ENCODE data around the gene ZNF578. TPM values are rescaled to one million over a fixed set of nuclear protein-coding genes. Genes with fewer than 3 reads are reported as not detected.

Gene ZNF578
- total and polyA plus RNA-seq, 2 donors (not counting 3 experiments of a cell fraction or from before 2014, with no cell fraction given), result 0.46 to 1.00 TPM

- TF ChIP-seq MYC (IDR thresholded peaks at IDR 0.05; ENCODE audit: low read depth, low read length), result no peak
- TF ChIP-seq, protein P1, sequence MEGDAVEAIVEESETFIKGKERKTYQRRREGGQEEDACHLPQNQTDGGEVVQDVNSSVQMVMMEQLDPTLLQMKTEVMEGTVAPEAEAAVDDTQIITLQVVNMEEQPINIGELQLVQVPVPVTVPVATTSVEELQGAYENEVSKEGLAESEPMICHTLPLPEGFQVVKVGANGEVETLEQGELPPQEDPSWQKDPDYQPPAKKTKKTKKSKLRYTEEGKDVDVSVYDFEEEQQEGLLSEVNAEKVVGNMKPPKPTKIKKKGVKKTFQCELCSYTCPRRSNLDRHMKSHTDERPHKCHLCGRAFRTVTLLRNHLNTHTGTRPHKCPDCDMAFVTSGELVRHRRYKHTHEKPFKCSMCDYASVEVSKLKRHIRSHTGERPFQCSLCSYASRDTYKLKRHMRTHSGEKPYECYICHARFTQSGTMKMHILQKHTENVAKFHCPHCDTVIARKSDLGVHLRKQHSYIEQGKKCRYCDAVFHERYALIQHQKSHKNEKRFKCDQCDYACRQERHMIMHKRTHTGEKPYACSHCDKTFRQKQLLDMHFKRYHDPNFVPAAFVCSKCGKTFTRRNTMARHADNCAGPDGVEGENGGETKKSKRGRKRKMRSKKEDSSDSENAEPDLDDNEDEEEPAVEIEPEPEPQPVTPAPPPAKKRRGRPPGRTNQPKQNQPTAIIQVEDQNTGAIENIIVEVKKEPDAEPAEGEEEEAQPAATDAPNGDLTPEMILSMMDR (IDR thresholded peaks at IDR 0.05; ENCODE audit: extremely low read depth in 1 of 2, insufficient read depth in 1 of 2, low read depth in 1 of 2, low read length in 2 of 2), result no peak
- no peak for TF ChIP-seq JUN (IDR thresholded peaks at IDR 0.05; ENCODE audit: borderline replicate concordance, insufficient read depth, insufficient read length, low read depth)
- no peak for TF ChIP-seq POLR2A (IDR thresholded peaks at IDR 0.05; ENCODE audit: low read depth, low read length)
- TF ChIP-seq EZH2 (IDR thresholded peaks at IDR 0.05; ENCODE audit: borderline replicate concordance, low read depth, low read length, severe bottlenecking), result no peak
- TF ChIP-seq GATA2 (IDR thresholded peaks at IDR 0.05; ENCODE audit: insufficient read depth, insufficient read length, low read depth, low read length), result no peak
- no peak for TF ChIP-seq FOS (IDR thresholded peaks at IDR 0.05; ENCODE audit: borderline replicate concordance, insufficient read depth, low read length)
- no peak for TF ChIP-seq MAX (IDR thresholded peaks at IDR 0.05; ENCODE audit: insufficient read depth, insufficient read length)
- TF ChIP-seq POLR2AphosphoS5 (IDR thresholded peaks at IDR 0.05; ENCODE audit: insufficient read depth, low read depth, low read length), result no peak
- Histone ChIP-seq H3K4me3 (replicated peaks in 1 of 3; ENCODE audit: insufficient read depth in 1 of 3, low read depth in 1 of 3, low read length in 3 of 3) (no peak within 1 kb of the TSS), H3K36me3 (ENCODE audit: control insufficient read depth in 2 of 2, extremely low read depth in 1 of 2, insufficient read depth in 2 of 2, low read length in 2 of 2) (no peaks in the 10 kb centered on the region), H4K20me1 (replicated peaks; ENCODE audit: control insufficient read depth, extremely low read depth, insufficient read depth, low read length) (no peaks in the 10 kb centered on the region), H3K27ac (ENCODE audit: insufficient read depth, low read depth, low read length) (no peak within 1 kb of the TSS), H3K9me1 (replicated peaks; ENCODE audit: control insufficient read depth, extremely low read depth, insufficient read depth, low read length) (no peaks in the 10 kb centered on the region), H3K27me3 (ENCODE audit: control insufficient read depth in 2 of 2, insufficient read depth in 2 of 2, low read length in 2 of 2) (no peaks in the 10 kb centered on the region), H3K4me1 (ENCODE audit: control insufficient read depth, extremely low read depth, insufficient read depth, low read length) (no peaks in the 10 kb centered on the region), H3K4me2 (ENCODE audit: insufficient read depth, low read length) (no peak within 1 kb of the TSS), H3K9ac (replicated peaks; ENCODE audit: extremely low read depth, insufficient read depth, low read length) (no peak within 1 kb of the TSS), H2AFZ (ENCODE audit: low read depth, low read length) (no peak within 1 kb of the TSS), H3K9me3 (replicated peaks; ENCODE audit: control insufficient read depth, insufficient read depth, low read length) (no peaks in the 10 kb centered on the region), H3K79me2 (ENCODE audit: control insufficient read depth, insufficient read depth, low read length) (no peaks in the 10 kb centered on the region)
- ChIA-PET POLR2A (no interaction called here), CTCF (no interaction called here)
- dilution Hi-C loops (cut with MboI; ENCODE audit: extremely low pct_ligation_motif_present, low sequenced_read_pairs), result no loop called here
- DNase-seq (ENCODE audit: low read depth, low spot score) (no peak), FAIRE-seq (no peak)
- intact Hi-C loops (cut with micrococcal nuclease), result no loop called here
- BruUV-seq (replicated peaks), result no TSS peak
Measured at GRCh38 chr19:52428937-52429336, 24.4 kb upstream of the ZNF578 start, which contains the start of gene ZNF534. TSS of gene ZNF534 (plus strand) at chr19:52429148. CDS start at chr19:52431475, 2,327 bp downstream.
